ENCODE measurements around the gene RNF31. TPM values are rescaled to one million over a fixed set of nuclear protein-coding genes. Genes with fewer than 3 reads are reported as not detected.

RNF31 gene
- total and polyA plus RNA-seq, 2 of the 13 experiments (the other 11 are each of a cell fraction or from before 2014, with no cell fraction given) = 48.2 to 86.8 TPM

- TF ChIP-seq EEA1 (CRISPR knock-in tag; IDR thresholded peaks at IDR 0.05; ENCODE audit: borderline replicate concordance) = peak; percentile 72; the same call in 1 of the 2 replicates
- no peak; the same call in 1 of the 2 replicates for TF ChIP-seq RBFOX2 (IDR thresholded peaks at IDR 0.05; ENCODE audit: low read depth, low read length)
- TF ChIP-seq POLR2AphosphoS5 (IDR thresholded peaks at IDR 0.05; ENCODE audit: low read depth, low read length) = peak; percentile 97
- no peak for TF ChIP-seq NFIB (CRISPR knock-in tag; IDR thresholded peaks at IDR 0.05; ENCODE audit: borderline replicate concordance)
- peak; percentile 87 for TF ChIP-seq SRSF1 (optimal IDR thresholded peaks at IDR 0.05; ENCODE audit: low read depth, low read length)
- peak; percentile 70; the same call in 1 of the 2 replicates for TF ChIP-seq REL (CRISPR knock-in tag; conservative IDR thresholded peaks at IDR 0.05)
- TF ChIP-seq ZNF343 (CRISPR knock-in tag; IDR thresholded peaks at IDR 0.05) = peak; percentile 98
- TF ChIP-seq HNRNPL (IDR thresholded peaks at IDR 0.05; ENCODE audit: low read depth, low read length) = peak; percentile 92
- peak; percentile 99 for TF ChIP-seq ZNF501 (CRISPR knock-in tag; IDR thresholded peaks at IDR 0.05)
- peak; percentile 93 for TF ChIP-seq SIX4 (CRISPR knock-in tag; IDR thresholded peaks at IDR 0.05)
- TF ChIP-seq ELF4 (CRISPR knock-in tag; IDR thresholded peaks at IDR 0.05; ENCODE audit: borderline replicate concordance) = peak; percentile 38; the same call in 1 of the 2 replicates
- TF ChIP-seq CENPBD1 (CRISPR knock-in tag; IDR thresholded peaks at IDR 0.05; ENCODE audit: borderline replicate concordance, low read depth) = no peak; the same call in 1 of the 2 replicates
- peak; percentile 100 for TF ChIP-seq IKZF5 (CRISPR knock-in tag; IDR thresholded peaks at IDR 0.05)
- TF ChIP-seq ZFP90 (CRISPR knock-in tag; IDR thresholded peaks at IDR 0.05; ENCODE audit: borderline replicate concordance) = peak; percentile 97; the same call in 1 of the 2 replicates
- peak; percentile 99 for TF ChIP-seq ZNF331 (CRISPR knock-in tag; IDR thresholded peaks at IDR 0.05)
- no peak for TF ChIP-seq TEAD2 (CRISPR knock-in tag; IDR thresholded peaks at IDR 0.05)
- TF ChIP-seq ZNF333 (CRISPR knock-in tag; IDR thresholded peaks at IDR 0.05; ENCODE audit: borderline replicate concordance) = no peak
- peak; percentile 81; the same call in 1 of the 2 replicates for TF ChIP-seq U2AF2 (IDR thresholded peaks at IDR 0.05; ENCODE audit: low read depth, low read length)
- TF ChIP-seq JUN (CRISPR knock-in tag; IDR thresholded peaks at IDR 0.05) = no peak
- TF ChIP-seq RCOR2 (CRISPR knock-in tag; IDR thresholded peaks at IDR 0.05) = peak; percentile 99
- no peak for TF ChIP-seq SMARCC2 (IDR thresholded peaks at IDR 0.05)
- TF ChIP-seq AKNA (CRISPR knock-in tag; IDR thresholded peaks at IDR 0.05; ENCODE audit: borderline replicate concordance) = no peak
- peak; percentile 4; the same call in 1 of the 2 replicates for TF ChIP-seq ZBTB1 (CRISPR knock-in tag; IDR thresholded peaks at IDR 0.05; ENCODE audit: borderline replicate concordance)
- peak; percentile 89 for TF ChIP-seq ZNF546 (CRISPR knock-in tag; conservative IDR thresholded peaks at IDR 0.05)
Observed at GRCh38 chr14:24160850-24161804, 13.8 kb downstream of the RNF31 start, which contains the start of gene IRF9 (continued).

Measured in HepG2 (cell line).